H1 (cell line): Measurements from ENCODE around the gene BRD9. TPM values are rescaled to one million over a fixed set of nuclear protein-coding genes. Genes with fewer than 3 reads are reported as not detected.

Experiments used
- KDM4A ChIP-seq: IDR thresholded peaks from one replicate; pipeline ENCODE4 v1.7.1; 2012; ENCODE audit warnings: low read depth, mild to moderate bottlenecking, moderate library complexity, low read length, inconsistent platforms; ENCODE audit not compliant: severe bottlenecking
- MAFK ChIP-seq: IDR thresholded peaks from 2 replicates; pipeline ENCODE4 v1.6.1; 2012; ENCODE audit warnings: low read depth, mild to moderate bottlenecking, improper control_type of control experiment, low read length
- SUZ12 ChIP-seq: fragments of 200-600 bp; sonication (generic); IDR thresholded peaks from 2 replicates; pipeline ENCODE4 v1.6.1; 2012; ENCODE audit warnings: mild to moderate bottlenecking, inconsistent platforms, low read length, moderate library complexity, mixed read lengths
- polyA plus RNA-seq, 7 experiments: library from polyadenylated mRNA; depleted of rRNA in 3 of 7; stranded (reverse) in 5 of 7; unstranded in 2 of 7; fragments of >200 nt in 5 of 7; fragments of 200-250 nt in 2 of 7; gene quantifications; 1 replicate in 5 of 7; 2 replicates in 1 of 7; 4 replicates in 1 of 7; pipeline versions ENCODE4 v1.2.1 to v1.2.3, GENCODE V29; 2011 to 2013; ENCODE audit warnings: missing spikeins in 2 of 7, mixed read lengths in 2 of 7
- total RNA-seq: library from RNA; stranded (reverse); fragmentation: NEBNext Ultra II Directional; extraction: Animal tissue kit (Norgen Biotek cat#: 25700); gene quantifications from 2 replicates; pipeline ENCODE4 v1.2.1, GENCODE V29; 2021
- TF ChIP-seq, protein P1 (sequence below): fragments of 300-600 bp; sonication (generic); IDR thresholded peaks from 2 replicates; pipeline ENCODE4 v1.7.1; 2012; ENCODE audit warnings: low read length, moderate library complexity, mild to moderate bottlenecking, inconsistent platforms; ENCODE audit not compliant: insufficient replicate concordance

Gene BRD9
- total and polyA plus RNA-seq, 2 of the 8 experiments (the other 6 are each of a cell fraction or from before 2014, with no cell fraction given) = 9.3 to 49.4 TPM

DNA sequence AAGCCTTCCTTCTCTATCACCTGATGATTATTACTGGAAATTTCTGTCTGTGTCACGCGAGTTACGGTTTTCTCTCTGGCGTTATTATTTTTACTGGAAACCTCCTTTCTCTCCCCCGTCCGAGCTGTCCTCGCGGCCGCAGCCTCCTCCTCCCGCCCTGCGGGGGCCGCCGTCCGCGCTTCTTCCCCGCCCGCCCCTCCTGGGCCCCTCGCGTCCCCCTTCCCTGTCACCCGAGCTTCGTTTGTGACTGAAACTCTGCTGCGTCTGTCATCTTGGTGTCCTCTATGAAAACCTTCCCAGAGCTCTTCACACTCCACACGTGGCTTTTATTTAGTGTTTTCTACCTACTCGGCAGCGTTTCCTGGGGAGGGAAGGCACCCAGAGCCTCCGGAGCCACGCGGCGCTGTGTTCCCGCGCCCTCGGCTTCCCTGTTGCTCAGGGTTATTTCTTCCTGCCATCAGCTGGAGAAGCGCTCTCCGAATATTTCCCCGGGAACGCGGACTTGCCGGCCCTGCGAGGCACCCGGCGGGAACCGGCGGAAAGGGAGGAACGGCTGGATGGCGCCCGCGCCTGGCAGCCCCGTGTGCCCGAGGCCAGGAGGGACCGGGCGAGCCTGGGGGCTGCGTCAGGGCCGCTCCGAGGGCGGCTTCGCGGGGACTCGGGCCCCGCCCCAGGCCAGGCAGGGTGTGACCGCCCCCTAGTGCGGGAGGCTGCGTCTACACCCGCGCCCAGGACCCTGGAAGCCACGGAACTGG lies 34.0 kb upstream of the BRD9 start (continued):
- TF ChIP-seq, protein P1, sequence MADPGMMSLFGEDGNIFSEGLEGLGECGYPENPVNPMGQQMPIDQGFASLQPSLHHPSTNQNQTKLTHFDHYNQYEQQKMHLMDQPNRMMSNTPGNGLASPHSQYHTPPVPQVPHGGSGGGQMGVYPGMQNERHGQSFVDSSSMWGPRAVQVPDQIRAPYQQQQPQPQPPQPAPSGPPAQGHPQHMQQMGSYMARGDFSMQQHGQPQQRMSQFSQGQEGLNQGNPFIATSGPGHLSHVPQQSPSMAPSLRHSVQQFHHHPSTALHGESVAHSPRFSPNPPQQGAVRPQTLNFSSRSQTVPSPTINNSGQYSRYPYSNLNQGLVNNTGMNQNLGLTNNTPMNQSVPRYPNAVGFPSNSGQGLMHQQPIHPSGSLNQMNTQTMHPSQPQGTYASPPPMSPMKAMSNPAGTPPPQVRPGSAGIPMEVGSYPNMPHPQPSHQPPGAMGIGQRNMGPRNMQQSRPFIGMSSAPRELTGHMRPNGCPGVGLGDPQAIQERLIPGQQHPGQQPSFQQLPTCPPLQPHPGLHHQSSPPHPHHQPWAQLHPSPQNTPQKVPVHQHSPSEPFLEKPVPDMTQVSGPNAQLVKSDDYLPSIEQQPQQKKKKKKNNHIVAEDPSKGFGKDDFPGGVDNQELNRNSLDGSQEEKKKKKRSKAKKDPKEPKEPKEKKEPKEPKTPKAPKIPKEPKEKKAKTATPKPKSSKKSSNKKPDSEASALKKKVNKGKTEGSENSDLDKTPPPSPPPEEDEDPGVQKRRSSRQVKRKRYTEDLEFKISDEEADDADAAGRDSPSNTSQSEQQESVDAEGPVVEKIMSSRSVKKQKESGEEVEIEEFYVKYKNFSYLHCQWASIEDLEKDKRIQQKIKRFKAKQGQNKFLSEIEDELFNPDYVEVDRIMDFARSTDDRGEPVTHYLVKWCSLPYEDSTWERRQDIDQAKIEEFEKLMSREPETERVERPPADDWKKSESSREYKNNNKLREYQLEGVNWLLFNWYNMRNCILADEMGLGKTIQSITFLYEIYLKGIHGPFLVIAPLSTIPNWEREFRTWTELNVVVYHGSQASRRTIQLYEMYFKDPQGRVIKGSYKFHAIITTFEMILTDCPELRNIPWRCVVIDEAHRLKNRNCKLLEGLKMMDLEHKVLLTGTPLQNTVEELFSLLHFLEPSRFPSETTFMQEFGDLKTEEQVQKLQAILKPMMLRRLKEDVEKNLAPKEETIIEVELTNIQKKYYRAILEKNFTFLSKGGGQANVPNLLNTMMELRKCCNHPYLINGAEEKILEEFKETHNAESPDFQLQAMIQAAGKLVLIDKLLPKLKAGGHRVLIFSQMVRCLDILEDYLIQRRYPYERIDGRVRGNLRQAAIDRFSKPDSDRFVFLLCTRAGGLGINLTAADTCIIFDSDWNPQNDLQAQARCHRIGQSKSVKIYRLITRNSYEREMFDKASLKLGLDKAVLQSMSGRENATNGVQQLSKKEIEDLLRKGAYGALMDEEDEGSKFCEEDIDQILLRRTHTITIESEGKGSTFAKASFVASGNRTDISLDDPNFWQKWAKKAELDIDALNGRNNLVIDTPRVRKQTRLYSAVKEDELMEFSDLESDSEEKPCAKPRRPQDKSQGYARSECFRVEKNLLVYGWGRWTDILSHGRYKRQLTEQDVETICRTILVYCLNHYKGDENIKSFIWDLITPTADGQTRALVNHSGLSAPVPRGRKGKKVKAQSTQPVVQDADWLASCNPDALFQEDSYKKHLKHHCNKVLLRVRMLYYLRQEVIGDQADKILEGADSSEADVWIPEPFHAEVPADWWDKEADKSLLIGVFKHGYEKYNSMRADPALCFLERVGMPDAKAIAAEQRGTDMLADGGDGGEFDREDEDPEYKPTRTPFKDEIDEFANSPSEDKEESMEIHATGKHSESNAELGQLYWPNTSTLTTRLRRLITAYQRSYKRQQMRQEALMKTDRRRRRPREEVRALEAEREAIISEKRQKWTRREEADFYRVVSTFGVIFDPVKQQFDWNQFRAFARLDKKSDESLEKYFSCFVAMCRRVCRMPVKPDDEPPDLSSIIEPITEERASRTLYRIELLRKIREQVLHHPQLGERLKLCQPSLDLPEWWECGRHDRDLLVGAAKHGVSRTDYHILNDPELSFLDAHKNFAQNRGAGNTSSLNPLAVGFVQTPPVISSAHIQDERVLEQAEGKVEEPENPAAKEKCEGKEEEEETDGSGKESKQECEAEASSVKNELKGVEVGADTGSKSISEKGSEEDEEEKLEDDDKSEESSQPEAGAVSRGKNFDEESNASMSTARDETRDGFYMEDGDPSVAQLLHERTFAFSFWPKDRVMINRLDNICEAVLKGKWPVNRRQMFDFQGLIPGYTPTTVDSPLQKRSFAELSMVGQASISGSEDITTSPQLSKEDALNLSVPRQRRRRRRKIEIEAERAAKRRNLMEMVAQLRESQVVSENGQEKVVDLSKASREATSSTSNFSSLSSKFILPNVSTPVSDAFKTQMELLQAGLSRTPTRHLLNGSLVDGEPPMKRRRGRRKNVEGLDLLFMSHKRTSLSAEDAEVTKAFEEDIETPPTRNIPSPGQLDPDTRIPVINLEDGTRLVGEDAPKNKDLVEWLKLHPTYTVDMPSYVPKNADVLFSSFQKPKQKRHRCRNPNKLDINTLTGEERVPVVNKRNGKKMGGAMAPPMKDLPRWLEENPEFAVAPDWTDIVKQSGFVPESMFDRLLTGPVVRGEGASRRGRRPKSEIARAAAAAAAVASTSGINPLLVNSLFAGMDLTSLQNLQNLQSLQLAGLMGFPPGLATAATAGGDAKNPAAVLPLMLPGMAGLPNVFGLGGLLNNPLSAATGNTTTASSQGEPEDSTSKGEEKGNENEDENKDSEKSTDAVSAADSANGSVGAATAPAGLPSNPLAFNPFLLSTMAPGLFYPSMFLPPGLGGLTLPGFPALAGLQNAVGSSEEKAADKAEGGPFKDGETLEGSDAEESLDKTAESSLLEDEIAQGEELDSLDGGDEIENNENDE = no peak
- peak; percentile 59 for TF ChIP-seq KDM4A
- TF ChIP-seq SUZ12 = peak; percentile 51; the same call in 1 of the 2 replicates
- TF ChIP-seq MAFK = no peak
